GM18502 (cell line): ENCODE data around the gene TMEM184B.

ENCODE experiments used
- ATAC-seq: cut with Tn5 transposase; IDR thresholded peaks from one replicate; pipeline ENCODE4 v1.9.1; 2021; ENCODE audit warnings: mild to moderate bottlenecking; ENCODE audit not compliant: unreplicated experiment, poor library complexity

TMEM184B gene

GRCh38 chr22:38286915-38287669 is 14.3 kb upstream of the TMEM184B start:
- no peak for ATAC-seq

- no peak for ATAC-seq
These were observed 12.2 kb upstream of the TMEM184B start for GRCh38 chr22:38285018-38285417.

DNA sequence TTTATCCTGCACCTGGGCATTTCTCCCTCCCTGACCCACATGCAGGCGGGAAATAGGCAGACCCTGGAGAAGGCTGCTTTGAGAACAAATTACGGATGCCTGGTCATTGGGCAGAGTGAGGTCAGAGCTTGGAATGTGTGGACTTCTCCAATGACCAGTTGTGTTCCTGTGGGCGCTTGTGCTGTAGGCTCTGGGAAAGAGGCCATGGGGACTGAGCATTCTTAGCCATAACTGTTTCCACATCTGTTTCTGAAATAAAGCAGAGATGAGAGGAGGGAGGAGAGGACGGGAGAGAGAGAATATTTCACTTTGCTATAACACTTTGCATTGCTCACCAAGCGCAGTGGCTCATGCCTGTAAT is 11.2 kb upstream of the TMEM184B start:
- ATAC-seq, result no peak

GRCh38 chr22:38282397-38282796 is 9.6 kb upstream of the TMEM184B start:
- ATAC-seq, result no peak

GRCh38 chr22:38276166-38276565 is 3.4 kb upstream of the TMEM184B start:
- no peak for ATAC-seq

- no peak for ATAC-seq
These were observed 471 bp upstream of the TMEM184B start for GRCh38 chr22:38273135-38273826.

- no peak for ATAC-seq
These were observed 860 bp downstream of the TMEM184B start for GRCh38 chr22:38271927-38272372.

GRCh38 chr22:38271101-38271500 is 1.7 kb downstream of the TMEM184B start:
- no peak for ATAC-seq

DNA sequence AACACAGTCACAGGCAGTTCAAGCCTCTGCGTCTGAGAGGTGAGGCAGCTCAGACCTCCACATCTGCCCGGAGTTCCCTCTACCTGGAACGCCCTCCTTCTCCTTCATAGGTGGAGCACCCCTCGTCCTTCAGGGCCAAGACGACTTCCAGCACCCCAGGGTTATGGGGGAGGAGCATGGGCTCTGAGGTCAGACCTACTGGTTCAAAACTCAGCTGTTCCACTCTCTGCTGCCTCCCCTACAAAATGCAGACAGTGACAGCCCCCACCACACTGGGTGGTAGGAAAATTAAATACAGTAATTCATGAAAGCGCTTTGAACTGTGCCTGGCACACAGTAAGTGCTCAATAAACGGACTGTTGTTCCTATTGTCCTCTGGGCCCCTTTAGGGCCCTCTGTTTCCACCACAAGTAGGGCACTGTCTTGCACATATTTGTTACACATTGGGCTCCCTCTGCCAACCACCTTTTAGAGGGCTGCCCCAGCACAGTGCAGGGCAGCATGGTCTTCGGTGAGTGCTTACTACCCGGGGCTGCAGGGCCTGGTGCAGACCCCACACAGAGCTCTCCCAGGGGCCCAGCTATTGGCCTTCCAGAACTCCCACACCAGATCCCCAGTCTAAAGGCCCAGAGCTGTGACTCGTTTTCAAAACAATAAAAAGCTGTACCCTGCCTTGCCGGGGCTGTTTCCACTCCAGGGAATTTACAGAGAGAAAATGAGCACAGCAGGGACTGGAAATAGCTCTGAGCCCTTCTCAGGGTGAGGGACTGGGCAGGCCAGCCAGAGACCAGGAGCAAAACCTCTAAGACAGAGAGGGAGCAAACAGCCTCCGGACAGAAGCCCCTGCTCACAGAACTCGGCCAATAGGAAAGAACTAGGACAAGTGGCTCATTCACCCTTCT is 2.5 kb downstream of the TMEM184B start:
- no peak for ATAC-seq

DNA sequence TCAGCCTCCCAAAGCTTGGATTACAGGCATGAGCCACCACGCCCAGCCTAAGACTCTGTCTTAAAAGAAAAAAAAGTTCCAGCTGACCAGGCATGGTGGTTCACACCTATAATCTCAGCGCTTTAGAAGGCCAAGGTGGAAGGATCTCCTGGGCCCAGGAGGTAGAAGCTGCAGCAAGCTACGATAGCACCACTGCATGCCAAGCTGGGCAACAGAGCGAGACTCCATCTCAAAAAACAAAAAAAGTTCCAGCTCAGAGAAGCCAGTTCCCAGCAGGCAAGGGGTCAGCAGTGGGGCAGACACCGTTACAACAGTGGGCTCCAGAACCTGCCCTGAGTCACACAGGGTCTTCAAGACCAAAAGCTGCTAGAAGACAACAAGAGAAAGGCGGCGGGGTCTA is 3.3 kb downstream of the TMEM184B start:
- no peak for ATAC-seq

- no peak for ATAC-seq
These were observed 5.7 kb downstream of the TMEM184B start for GRCh38 chr22:38267086-38267485.

DNA sequence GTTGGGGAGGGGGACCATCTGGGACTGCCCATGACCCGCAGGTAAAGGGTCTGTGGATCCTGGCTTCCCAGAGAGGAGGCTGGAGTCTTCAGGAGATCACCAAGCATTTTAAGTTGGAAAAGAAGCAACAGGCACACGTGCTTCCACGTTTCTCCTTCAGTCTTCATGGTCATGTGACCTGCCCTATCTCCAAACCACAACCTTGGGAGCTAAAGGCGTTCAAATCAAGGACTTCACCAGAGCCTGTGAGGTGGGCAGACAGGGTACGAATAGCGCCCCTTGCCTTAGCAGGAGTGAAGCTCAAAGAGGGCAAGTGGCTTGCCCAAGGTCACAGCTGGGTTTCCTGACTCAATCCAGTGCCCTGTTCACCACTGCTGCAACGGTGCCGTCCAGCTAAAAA is 6.7 kb downstream of the TMEM184B start:
- no peak for ATAC-seq

DNA sequence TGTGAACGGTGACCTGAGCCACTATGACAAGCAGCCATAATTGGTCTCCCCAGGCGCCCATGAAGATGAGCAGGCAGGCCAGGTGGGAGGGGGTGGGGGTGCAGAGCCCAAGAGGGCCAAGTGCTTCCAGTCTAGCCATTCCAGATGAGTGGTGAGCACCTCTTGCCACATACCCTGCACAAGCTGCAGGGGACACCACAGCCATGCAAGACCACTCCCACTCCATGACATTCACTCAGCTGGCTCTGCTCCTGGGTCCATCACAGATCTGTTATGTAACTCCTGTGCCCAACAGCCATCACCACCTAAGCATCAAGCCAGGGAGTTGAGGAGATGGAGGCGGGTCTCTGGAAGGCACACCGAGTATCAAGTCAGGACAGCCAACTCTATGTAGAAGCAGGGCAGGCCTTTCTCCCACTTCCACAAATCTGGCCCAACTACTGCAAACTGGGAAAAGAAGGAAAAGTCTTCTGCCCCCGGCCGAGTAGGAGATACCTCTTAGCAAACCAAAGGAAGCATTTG is 8.4 kb downstream of the TMEM184B start:
- ATAC-seq, result no peak

DNA sequence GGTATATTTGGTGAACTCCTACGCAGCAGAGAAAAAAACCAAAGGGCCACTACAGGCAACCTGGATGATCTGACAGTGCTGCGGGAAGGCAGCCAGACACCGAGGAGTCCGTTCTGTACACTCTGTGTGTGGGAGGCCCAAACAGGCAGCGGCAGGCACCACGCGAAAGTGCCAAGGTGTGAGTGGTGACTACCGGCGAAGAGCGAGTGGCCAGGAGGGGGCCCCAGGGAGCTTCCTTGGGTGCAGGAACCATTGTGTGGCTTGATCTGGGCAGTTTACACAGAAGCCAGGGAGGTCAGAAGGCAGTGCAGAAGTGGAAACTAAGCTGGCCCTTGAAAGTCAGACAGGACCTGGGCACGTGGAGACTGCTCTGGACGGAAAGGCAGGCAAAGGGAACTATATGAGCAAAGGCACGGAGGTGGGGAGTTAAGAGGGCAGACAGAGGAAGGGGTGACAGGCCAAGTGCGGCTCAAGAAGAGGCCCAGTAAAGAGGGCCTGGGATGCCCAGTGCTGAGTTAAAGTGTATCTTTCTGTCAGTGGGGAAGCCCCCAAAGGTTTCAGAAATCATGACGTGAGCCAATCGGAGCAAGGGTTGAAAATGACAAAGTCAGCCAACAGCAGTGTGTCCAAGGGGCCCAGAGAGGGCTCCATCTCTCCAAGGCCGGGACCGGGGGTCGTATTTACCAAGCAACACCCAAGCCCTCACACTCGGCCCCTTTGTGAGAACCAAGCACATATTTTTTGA is 10.6 kb downstream of the TMEM184B start:
- ATAC-seq, result no peak

DNA sequence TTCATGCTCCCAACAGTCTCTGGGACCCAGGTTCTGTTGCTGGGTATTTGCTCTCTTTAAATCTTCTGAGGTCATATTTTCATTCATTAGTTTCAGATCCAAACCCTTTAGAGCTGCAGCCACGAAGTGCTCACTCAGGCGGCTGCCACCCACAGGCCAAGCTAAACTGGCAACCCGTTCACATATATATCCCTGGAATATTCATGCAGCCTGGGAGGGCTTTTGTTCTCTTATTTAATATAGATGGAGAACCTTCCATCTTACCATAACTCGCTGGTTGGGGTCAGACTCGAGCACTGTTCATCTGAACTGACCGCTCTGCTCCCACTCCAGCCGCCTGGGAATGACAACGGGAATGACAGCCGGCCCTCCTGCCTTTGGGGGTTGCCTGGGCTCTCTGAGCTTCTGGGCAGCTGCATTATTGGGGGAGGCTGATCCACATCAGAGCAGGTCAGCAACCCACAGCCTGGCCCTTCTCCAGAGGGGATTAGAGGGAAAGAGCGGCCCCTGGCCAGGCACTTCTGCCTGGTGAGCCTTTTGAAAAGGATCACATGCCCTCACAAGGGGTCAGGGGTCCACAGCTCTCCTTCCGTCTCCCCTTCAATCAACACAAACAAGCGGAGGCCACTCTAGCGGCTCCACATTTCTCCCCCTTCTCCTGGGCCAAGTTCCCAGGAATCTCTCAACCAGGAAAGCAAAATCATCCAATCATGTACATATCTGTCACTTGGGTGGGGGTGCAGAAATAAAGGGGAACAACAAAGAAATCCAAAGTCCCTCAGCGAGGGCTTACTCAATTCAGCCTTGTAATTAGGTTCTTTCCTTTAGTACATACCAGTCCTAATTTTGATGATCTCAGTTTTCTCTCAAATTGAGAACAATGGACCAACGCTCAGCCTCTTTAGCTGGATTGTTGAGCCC is 11.8 kb downstream of the TMEM184B start:
- ATAC-seq, result no peak

DNA sequence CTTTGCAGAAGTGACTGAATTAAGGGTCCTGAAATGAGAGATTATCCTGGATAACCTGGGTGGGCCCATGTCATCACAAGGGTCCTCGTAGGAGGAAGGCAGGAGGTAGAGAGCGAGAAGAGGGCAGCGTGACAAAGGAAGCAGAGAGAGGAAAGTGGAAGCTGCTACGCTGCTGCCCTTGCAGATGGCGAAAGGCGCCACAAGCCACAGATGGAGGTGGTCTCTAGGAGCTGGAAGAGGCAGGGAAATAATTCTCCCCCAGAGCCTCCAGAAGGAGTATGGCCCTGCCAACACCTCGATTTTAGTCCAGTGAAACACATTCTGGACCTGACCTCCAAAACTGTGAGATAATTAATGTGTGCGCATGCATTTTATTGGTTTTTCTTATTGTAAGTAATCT is 13.4 kb downstream of the TMEM184B start:
- no peak for ATAC-seq

GRCh38 chr22:38258895-38259294 is 13.9 kb downstream of the TMEM184B start:
- no peak for ATAC-seq

DNA sequence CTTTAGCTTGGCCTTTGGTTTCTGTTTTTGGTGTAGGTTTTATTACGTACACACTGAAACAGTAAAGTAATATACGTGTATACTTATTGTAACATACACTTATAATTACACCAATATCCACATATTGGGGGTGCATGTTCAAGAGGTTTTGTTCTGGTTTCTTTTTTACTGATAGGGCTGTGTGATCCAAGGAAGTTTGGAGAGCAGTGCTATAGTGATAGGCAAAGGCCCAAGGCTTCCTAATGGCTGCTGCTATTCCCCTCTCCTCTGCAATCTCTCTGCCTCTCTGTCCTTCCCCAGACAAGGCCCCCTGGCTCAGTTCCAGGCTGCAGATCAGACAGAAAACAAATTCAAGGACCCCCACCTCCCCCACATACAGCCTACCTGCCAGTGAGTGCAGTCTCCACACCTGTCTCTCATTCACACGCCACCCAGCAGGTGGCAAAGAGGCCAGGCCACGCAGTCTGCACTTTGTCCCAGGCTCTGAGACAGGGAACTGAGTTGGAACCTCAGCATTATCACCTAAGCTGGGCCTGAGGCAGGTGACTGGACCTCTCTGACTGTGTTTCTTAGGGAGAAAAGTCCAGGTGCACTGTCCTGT is 15.1 kb downstream of the TMEM184B start:
- no peak for ATAC-seq

DNA sequence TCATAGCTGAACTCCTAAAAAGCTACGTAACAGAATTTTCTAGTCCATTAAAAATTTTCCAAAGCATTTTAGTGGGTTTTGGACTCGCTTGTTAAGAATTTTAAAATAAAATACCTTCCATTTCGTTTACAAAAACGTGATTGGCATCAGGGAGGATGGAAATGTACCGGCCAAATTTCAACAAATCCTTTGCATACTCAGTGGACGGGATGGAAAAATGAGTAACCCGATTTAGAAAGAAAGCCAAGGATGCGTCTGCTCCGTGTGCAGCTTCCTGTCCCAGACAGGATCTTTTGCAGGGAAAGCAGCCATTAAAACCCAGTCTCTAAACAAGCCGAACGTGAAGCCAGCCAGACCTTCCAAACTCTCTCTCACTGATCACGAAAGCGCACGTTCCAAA is 15.6 kb downstream of the TMEM184B start:
- ATAC-seq, result no peak
